CD4-positive, alpha-beta T cell (primary cell): ENCODE data around the gene KNDC1. TPM values are rescaled to one million over a fixed set of nuclear protein-coding genes. Genes with fewer than 3 reads are reported as not detected.
"Not testable (repeated sequence)": the region's sequence is repeated elsewhere in the genome, so short reads cannot be mapped to it uniquely, and the experiment has no call there.

ENCODE experiments used
- ATAC-seq: fragments of 200-7000 bp; cut with Tn5 transposase; one replicate; pipeline ENCODE4 v1.10.0; 2022; ENCODE audit warnings: mild to moderate bottlenecking; ENCODE audit not compliant: poor library complexity
- CTCF ChIA-PET: fragments of 350-600 bp; sonication (Branson Sonifier 250); formaldehyde crosslinking; loops from one replicate; lab custom pipeline; 2021; ENCODE audit warnings: antibody characterized with exemption, inconsistent platforms; lab: Charles Lee
- POLR2A ChIA-PET: fragments of 350-600 bp; sonication (Branson Sonifier 250); formaldehyde crosslinking; loops from one replicate; lab custom pipeline; 2021; ENCODE audit warnings: antibody characterized with exemption, inconsistent platforms; lab: Charles Lee
- DNase-seq, 14 experiments: peaks; one replicate each; pipeline ENCODE4 v3.0.0-alpha.2; 2013 to 2020; ENCODE audit warnings: mixed read lengths in 2 of 14
- H3K27ac ChIP-seq, 2 donors: one replicate each; pipeline versions ENCODE4 v1.5.1 to v1.7.0; 2013; ENCODE audit warnings: low read length in 2 of 2, low read depth in 1 of 2, mild to moderate bottlenecking in 1 of 2
- H3K27me3 ChIP-seq, 2 experiments: 1 replicate in 1 of 2; 2 replicates in 1 of 2; pipeline versions ENCODE4 v1.6.1 to v1.7.0; 2013; ENCODE audit warnings: low read length in 2 of 2, control low read depth in 1 of 2, mild to moderate bottlenecking in 1 of 2, moderate library complexity in 1 of 2; ENCODE audit not compliant: insufficient read depth in 2 of 2, control insufficient read depth in 1 of 2
- H3K36me3 ChIP-seq: one replicate; pipeline ENCODE4 v1.6.1; 2013; ENCODE audit warnings: low read length, control low read depth; ENCODE audit not compliant: insufficient read depth
- H3K4me1 ChIP-seq: one replicate; pipeline ENCODE4 v1.6.1; 2013; ENCODE audit warnings: low read length, control low read depth; ENCODE audit not compliant: insufficient read depth
- H3K4me3 ChIP-seq: one replicate; pipeline ENCODE4 v1.5.1; 2013; ENCODE audit warnings: mild to moderate bottlenecking, low read length, moderate library complexity
- H3K9me3 ChIP-seq, 2 experiments: 1 replicate in 1 of 2; 2 replicates in 1 of 2; pipeline versions ENCODE4 v1.6.1 to v1.7.0; 2013; ENCODE audit warnings: low read length in 2 of 2, mild to moderate bottlenecking in 2 of 2, control low read depth in 1 of 2, moderate library complexity in 1 of 2; ENCODE audit not compliant: control insufficient read depth in 1 of 2, insufficient read depth in 1 of 2
- H3K27ac Mint-ChIP-seq: one replicate; pipeline ENCODE4 v1.8.0; 2020; ENCODE audit warnings: mixed read lengths
- H3K27me3 Mint-ChIP-seq: one replicate; pipeline ENCODE4 v1.8.0; 2021; ENCODE audit warnings: mixed read lengths
- H3K36me3 Mint-ChIP-seq: one replicate; pipeline ENCODE4 v1.8.0; 2021; ENCODE audit warnings: low read depth, mixed read lengths
- H3K4me1 Mint-ChIP-seq: one replicate; pipeline ENCODE4 v1.8.0; 2021; ENCODE audit warnings: low read depth, mixed read lengths
- H3K4me3 Mint-ChIP-seq: one replicate; pipeline ENCODE4 v1.8.0; 2020; ENCODE audit warnings: mild to moderate bottlenecking, mixed read lengths
- H3K9me3 Mint-ChIP-seq: one replicate; pipeline ENCODE4 v1.8.0; 2020; ENCODE audit warnings: mixed read lengths
- CTCF ChIP-seq: fragments of 200-600 bp; IDR thresholded peaks from one replicate; pipeline ENCODE4 v1.8.0; 2022; ENCODE audit warnings: antibody characterized with exemption, mild to moderate bottlenecking
- intact Hi-C, 2 experiments: fragments of 100-400 bp; cut with DNase I in 1 of 2; cut with micrococcal nuclease in 1 of 2; formaldehyde crosslinking; loops; one replicate each; pipeline versions ENCODE4 v1.15.1 to v1.9.0; 2023 to 2025; cut with DNase I, micrococcal nuclease
- total RNA-seq, 174 experiments: library from RNA in 2 of 174; stranded (reverse) in 2 of 174; gene quantifications; one replicate each; pipeline ENCODE4 v1.2.3 and lab custom pipeline; 2021 to 2026

KNDC1 gene
- total RNA-seq, 2 experiments from 2014 or later: not detected

- no peaks in the 10 kb centered on the region for H3K36me3 Mint-ChIP-seq
- TF ChIP-seq CTCF: no peak
- no peak overlapping the region for H3K27ac Mint-ChIP-seq
- peaks cover 5% of the 10 kb centered on the region for H3K9me3 Mint-ChIP-seq
- POLR2A ChIA-PET: no interaction called here
- peaks cover 53% of the 10 kb centered on the region for H3K27me3 Mint-ChIP-seq
- CTCF ChIA-PET: no interaction called here
- ATAC-seq (no peak), DNase-seq (no peak)
- peaks cover 4 to 9% of the 10 kb centered on the region in 2 experiments for H3K27me3 ChIP-seq
- H3K4me1 ChIP-seq: no peaks in the 10 kb centered on the region
- no peak overlapping the region for H3K4me3 ChIP-seq
- no peaks in the 10 kb centered on the region for H3K4me1 Mint-ChIP-seq
- H3K36me3 ChIP-seq: no peaks in the 10 kb centered on the region
- H3K4me3 Mint-ChIP-seq: no peak overlapping the region
- intact Hi-C loops: no loop called here
- peaks cover 5 to 9% of the 10 kb centered on the region in 2 experiments for H3K9me3 ChIP-seq
- H3K27ac ChIP-seq: no peak overlapping the region
Observed at GRCh38 chr10:133150656-133151055, 9.4 kb upstream of the KNDC1 start.

- CTCF ChIA-PET, H3K9me3 Mint-ChIP-seq, H3K4me3 Mint-ChIP-seq, ATAC-seq, H3K36me3 ChIP-seq, intact Hi-C loops, H3K4me3 ChIP-seq, H3K27ac Mint-ChIP-seq, H3K36me3 Mint-ChIP-seq, POLR2A ChIA-PET, H3K9me3 ChIP-seq, H3K27me3 ChIP-seq, H3K27ac ChIP-seq, H3K4me1 ChIP-seq, DNase-seq, H3K4me1 Mint-ChIP-seq: not testable (repeated sequence)
- peaks cover 53% of the 10 kb centered on the region for H3K27me3 Mint-ChIP-seq
Observed at GRCh38 chr10:133151071-133151470, 8.9 kb upstream of the KNDC1 start.

- DNase-seq: no peak
- Mint-ChIP-seq H3K9me3 (peaks cover 5% of the 10 kb centered on the region), H3K27me3 (peaks cover 49% of the 10 kb centered on the region), H3K4me1 (no peaks in the 10 kb centered on the region), H3K36me3 (no peaks in the 10 kb centered on the region), H3K4me3 (no peak overlapping the region), H3K27ac (no peak overlapping the region)
- peaks cover 4 to 9% of the 10 kb centered on the region in 2 experiments for H3K27me3 ChIP-seq
- H3K27ac ChIP-seq: no peak overlapping the region
- ChIA-PET POLR2A (no interaction called here), CTCF (no interaction called here)
- TF ChIP-seq CTCF: no peak
- ATAC-seq: no peak
- H3K4me3 ChIP-seq: no peak overlapping the region
- no peaks in the 10 kb centered on the region for H3K4me1 ChIP-seq
- intact Hi-C loops: no loop called here
- H3K36me3 ChIP-seq: no peaks in the 10 kb centered on the region
- H3K9me3 ChIP-seq: peaks cover 5 to 9% of the 10 kb centered on the region in 2 experiments
Observed at GRCh38 chr10:133151543-133151972, 8.5 kb upstream of the KNDC1 start.

- intact Hi-C loops: no loop called here
- no peak for DNase-seq
- no peaks in the 10 kb centered on the region for H3K9me3 Mint-ChIP-seq
- H3K4me1 Mint-ChIP-seq: no peaks in the 10 kb centered on the region
- no peak overlapping the region for H3K4me3 ChIP-seq
- CTCF ChIA-PET: no interaction called here
- no peak for TF ChIP-seq CTCF
- H3K27me3 ChIP-seq: peaks cover 10 to 15% of the 10 kb centered on the region in 2 experiments
- H3K27me3 Mint-ChIP-seq: peaks cover 25% of the 10 kb centered on the region
- H3K4me3 Mint-ChIP-seq: no peak overlapping the region
- no peaks in the 10 kb centered on the region for H3K36me3 ChIP-seq
- ATAC-seq: no peak
- POLR2A ChIA-PET: no interaction called here
- no peak overlapping the region for H3K27ac Mint-ChIP-seq
- H3K9me3 ChIP-seq: peaks cover 0 to 13% of the 10 kb centered on the region in 2 experiments
- no peak overlapping the region for H3K27ac ChIP-seq
- H3K4me1 ChIP-seq: no peaks in the 10 kb centered on the region
- H3K36me3 Mint-ChIP-seq: no peaks in the 10 kb centered on the region
Observed at GRCh38 chr10:133154411-133154810, 5.6 kb upstream of the KNDC1 start.
